Endothelial cell of umbilical vein (primary cell): ENCODE measurements around the gene PRR9. TPM values are rescaled to one million over a fixed set of nuclear protein-coding genes. Genes with fewer than 3 reads are reported as not detected.
A peak's percentile ranks its signal among the peaks of the same experiment; 100 is the strongest.
"Not testable (repeated sequence)": the region's sequence is repeated elsewhere in the genome, so short reads cannot be mapped to it uniquely, and the experiment has no call there.

ENCODE experiments used
- BruUV-seq: library from RNA; stranded (reverse); fragments of 400-500 nt; replicated peaks from 2 replicates; lab custom pipeline; 2021; lab: Mats Ljungman, UMichigan
- CTCF ChIA-PET: fragments of 300-600, 350-600 bp; sonication (Branson Sonifier 250); formaldehyde crosslinking; loops from one replicate; lab custom pipeline; 2021; ENCODE audit warnings: antibody characterized with exemption, inconsistent platforms; lab: Charles Lee
- POLR2A ChIA-PET: fragments of 300-600, 350-600 bp; sonication (Branson Sonifier 250); formaldehyde crosslinking; loops from one replicate; lab custom pipeline; 2021; ENCODE audit warnings: antibody characterized with exemption, inconsistent platforms; lab: Charles Lee
- DNase-seq: peaks from one replicate; pipeline ENCODE4 v3.0.0-alpha.2; 2011; ENCODE audit warnings: low read depth, low spot score
- FAIRE-seq: peaks from 2 replicates; lab custom pipeline; 2011; peaks lifted over from hg19 to GRCh38; lab: Jason Lieb, UNC
- H2AFZ ChIP-seq: 2 replicates; pipeline ENCODE4 v1.6.0; 2012; ENCODE audit warnings: low read depth, low read length, control low read depth, inconsistent platforms
- H3K27ac ChIP-seq: 2 replicates; pipeline ENCODE4 v1.5.1; 2011; ENCODE audit warnings: low read depth, mild to moderate bottlenecking, control low read depth, low read length, moderate library complexity; ENCODE audit not compliant: insufficient read depth
- H3K27me3 ChIP-seq, 2 experiments: 2 replicates each; pipeline versions ENCODE4 v1.6.0 to v1.6.1; 2011; ENCODE audit warnings: low read length in 2 of 2, mixed read lengths in 1 of 2; ENCODE audit not compliant: control insufficient read depth in 2 of 2, insufficient read depth in 2 of 2
- H3K36me3 ChIP-seq, 2 experiments: 2 replicates in 1 of 2; 3 replicates in 1 of 2; pipeline ENCODE4 v1.5.1; 2011; ENCODE audit warnings: low read length in 2 of 2, mild to moderate bottlenecking in 1 of 2, moderate library complexity in 1 of 2; ENCODE audit not compliant: control insufficient read depth in 2 of 2, insufficient read depth in 2 of 2; ENCODE audit errors: extremely low read depth in 1 of 2
- H3K4me1 ChIP-seq: 3 replicates; pipeline ENCODE4 v1.5.1; 2011; ENCODE audit warnings: mild to moderate bottlenecking, low read length; ENCODE audit not compliant: control insufficient read depth, insufficient read depth; ENCODE audit errors: extremely low read depth
- H3K4me2 ChIP-seq: 2 replicates; pipeline ENCODE4 v1.6.1; 2011; ENCODE audit warnings: low read length, control low read depth, mixed read lengths; ENCODE audit not compliant: insufficient read depth
- H3K4me3 ChIP-seq, 3 experiments: fragments of 200-600 bp in 1 of 3; sonication (generic), shearing (Covaris generic) in 1 of 3; replicated peaks in 1 of 3; 2 replicates each; pipeline ENCODE4 v1.5.1; 2011 to 2016; ENCODE audit warnings: control low read depth in 3 of 3, low read length in 3 of 3, mild to moderate bottlenecking in 2 of 3, inconsistent platforms in 1 of 3, low read depth in 1 of 3, moderate library complexity in 1 of 3; ENCODE audit not compliant: insufficient read depth in 1 of 3
- H3K79me2 ChIP-seq: 2 replicates; pipeline ENCODE4 v1.6.0; 2012; ENCODE audit warnings: low read length, inconsistent platforms; ENCODE audit not compliant: control insufficient read depth, insufficient read depth
- H3K9ac ChIP-seq: replicated peaks from 2 replicates; pipeline ENCODE3; 2011; ENCODE audit warnings: low read length, control low read depth; ENCODE audit not compliant: insufficient read depth; ENCODE audit errors: extremely low read depth
- H3K9me1 ChIP-seq: replicated peaks from 3 replicates; pipeline ENCODE4 v1.6.0; 2011; ENCODE audit warnings: mild to moderate bottlenecking, low read length; ENCODE audit not compliant: control insufficient read depth, insufficient read depth; ENCODE audit errors: extremely low read depth
- H3K9me3 ChIP-seq: replicated peaks from 2 replicates; pipeline ENCODE4 v1.5.1; 2012; ENCODE audit warnings: low read length, inconsistent platforms; ENCODE audit not compliant: control insufficient read depth, insufficient read depth
- H4K20me1 ChIP-seq: replicated peaks from 2 replicates; pipeline ENCODE3; 2011; ENCODE audit warnings: mild to moderate bottlenecking, low read length; ENCODE audit not compliant: control insufficient read depth, insufficient read depth; ENCODE audit errors: extremely low read depth
- CTCF ChIP-seq, 2 donors: IDR thresholded peaks; 1 replicate in 1 of 2; 2 replicates in 1 of 2; pipeline ENCODE4 v1.5.1; 2011; ENCODE audit warnings: low read length in 2 of 2, mild to moderate bottlenecking in 2 of 2, moderate library complexity in 2 of 2, control low read depth in 1 of 2, inconsistent platforms in 1 of 2, low read depth in 1 of 2; ENCODE audit not compliant: insufficient read depth in 1 of 2; ENCODE audit errors: extremely low read depth in 1 of 2
- MAX ChIP-seq: IDR thresholded peaks from 2 replicates; pipeline ENCODE4 v1.6.1; 2011; ENCODE audit not compliant: insufficient read depth, insufficient read length
- POLR2A ChIP-seq: IDR thresholded peaks from 2 replicates; pipeline ENCODE4 v1.6.1; 2012; ENCODE audit warnings: low read depth, mild to moderate bottlenecking, control low read depth, low read length
- POLR2AphosphoS5 ChIP-seq: IDR thresholded peaks from 2 replicates; pipeline ENCODE4 v1.6.1; 2012; ENCODE audit warnings: low read depth, mild to moderate bottlenecking, control low read depth, low read length, moderate library complexity; ENCODE audit not compliant: insufficient read depth
- dilution Hi-C: fragments of 300-500 bp; cut with MboI; formaldehyde crosslinking; loops from one replicate; pipeline ENCODE4 v1.15.0; 2019; ENCODE audit warnings: low sequenced_read_pairs; ENCODE audit not compliant: extremely low pct_ligation_motif_present
- intact Hi-C: fragments of 100-400 bp; cut with micrococcal nuclease; formaldehyde crosslinking; loops from one replicate; pipeline ENCODE4 v1.10.0; 2022
- polyA plus RNA-seq, 4 experiments: library from polyadenylated mRNA; depleted of rRNA in 3 of 4; stranded (reverse) in 3 of 4; unstranded in 1 of 4; fragments of >200 nt; gene quantifications; 2 replicates each; pipeline versions ENCODE4 v1.2.1 to v1.2.3, GENCODE V29; 2011 to 2012; ENCODE audit warnings: missing spikeins in 1 of 4
- total RNA-seq: library from RNA; stranded (reverse); gene quantifications from 2 replicates; pipeline ENCODE4 v1.2.3, GENCODE V29; 2021

The PRR9 gene
- total and polyA plus RNA-seq, 2 donors (not counting 3 experiments of a cell fraction or from before 2014, with no cell fraction given), result not detected

GRCh38 chr1:153223040-153223891 is 5.9 kb downstream of the PRR9 start:
- FAIRE-seq, result peak; percentile 96
- H3K4me2 ChIP-seq, H3K4me3 ChIP-seq, H3K4me1 ChIP-seq, H3K9me3 ChIP-seq, H3K36me3 ChIP-seq, H3K27ac ChIP-seq, H3K9me1 ChIP-seq, POLR2A ChIA-PET, dilution Hi-C loops, H3K27me3 ChIP-seq, H3K9ac ChIP-seq, H2AFZ ChIP-seq, H4K20me1 ChIP-seq, H3K79me2 ChIP-seq, BruUV-seq: not testable (repeated sequence)
- intact Hi-C loops, result loop anchor here (1.0 kb wide), 2 partner anchors 353 to 569 kb away; no protein-coding TSS in a partner anchor
- CTCF ChIA-PET, result interaction anchor here (1.7 kb wide), 1 partner anchor 354 kb away, joined by 4 read pairs; no protein-coding TSS in a partner anchor
- DNase-seq, result peak; percentile 48
- TF ChIP-seq CTCF (IDR thresholded peaks at IDR 0.05; ENCODE audit: extremely low read depth in 1 of 2, insufficient read depth in 1 of 2, low read depth in 1 of 2, low read length in 2 of 2), result peak; percentile 51 to 62

- no peak overlapping the region for H3K4me2 ChIP-seq
- no peaks in the 10 kb centered on the region for H3K27me3 ChIP-seq
- TF ChIP-seq POLR2A (no peak), MAX (no peak), POLR2AphosphoS5 (no peak)
- FAIRE-seq (no peak), DNase-seq (no peak)
- dilution Hi-C loops, result no loop called here
- BruUV-seq, result no TSS peak
- H3K9me1 ChIP-seq, result no peaks in the 10 kb centered on the region
- no peaks in the 10 kb centered on the region for H3K36me3 ChIP-seq
- no peak overlapping the region for H3K4me3 ChIP-seq
- no peak overlapping the region for H3K9ac ChIP-seq
- ChIA-PET POLR2A (no interaction called here), CTCF (interaction anchor here (1.3 to 4.3 kb wide), 4 partner anchors 8 to 574 kb away, joined by 4 to 26 read pairs (median 10); partner anchors contain the start of gene PRR9)
- no peaks in the 10 kb centered on the region for H3K79me2 ChIP-seq
- intact Hi-C loops, result no loop called here
- no peaks in the 10 kb centered on the region for H3K9me3 ChIP-seq
- H4K20me1 ChIP-seq, result no peaks in the 10 kb centered on the region
- no peaks in the 10 kb centered on the region for H3K4me1 ChIP-seq
- no peak overlapping the region for H2AFZ ChIP-seq
- no peak overlapping the region for H3K27ac ChIP-seq
These were observed 10.4 kb downstream of the PRR9 start for GRCh38 chr1:153227810-153228209.
